Calu3 (cell line): ENCODE data around the gene MICB. TPM values are rescaled to one million over a fixed set of nuclear protein-coding genes. Genes with fewer than 3 reads are reported as not detected.

ENCODE experiments used
- BruUV-seq: library from RNA; stranded (reverse); fragments of 400-500 nt; replicated peaks from 2 replicates; lab custom pipeline; 2021; lab: Mats Ljungman, UMichigan
- CTCF ChIA-PET: fragments of 300-600 bp; sonication (Branson Sonifier 250); formaldehyde crosslinking; loops from one replicate; lab custom pipeline; 2022; ENCODE audit warnings: antibody characterized with exemption; lab: Charles Lee
- DNase-seq: peaks from one replicate; pipeline ENCODE4 v3.0.0; 2022
- H3K27ac Mint-ChIP-seq: one replicate; pipeline ENCODE4 v1.8.0; 2022; ENCODE audit warnings: mixed read lengths; ENCODE audit not compliant: unreplicated experiment
- H3K27me3 Mint-ChIP-seq: one replicate; pipeline ENCODE4 v1.8.0; 2022; ENCODE audit warnings: mixed read lengths; ENCODE audit not compliant: unreplicated experiment
- H3K36me3 Mint-ChIP-seq: one replicate; pipeline ENCODE4 v1.8.0; 2022; ENCODE audit warnings: mild to moderate bottlenecking, moderate library complexity, mixed read lengths; ENCODE audit not compliant: insufficient read depth, unreplicated experiment
- H3K4me1 Mint-ChIP-seq: one replicate; pipeline ENCODE4 v1.8.0; 2022; ENCODE audit warnings: mild to moderate bottlenecking, low read depth, mixed read lengths; ENCODE audit not compliant: unreplicated experiment
- H3K4me3 Mint-ChIP-seq: one replicate; pipeline ENCODE4 v1.8.0; 2022; ENCODE audit warnings: mild to moderate bottlenecking, low read depth, moderate library complexity, mixed read lengths; ENCODE audit not compliant: unreplicated experiment
- H3K9me3 Mint-ChIP-seq: one replicate; pipeline ENCODE4 v1.8.0; 2022; ENCODE audit warnings: low read depth, mixed read lengths; ENCODE audit not compliant: unreplicated experiment
- CTCF ChIP-seq: fragments of 200-600 bp; IDR thresholded peaks from one replicate; pipeline ENCODE4 v1.8.0; 2022; ENCODE audit warnings: antibody characterized with exemption; ENCODE audit not compliant: unreplicated experiment
- intact Hi-C: fragments of 100-400 bp; cut with micrococcal nuclease; formaldehyde crosslinking; loops from one replicate; pipeline ENCODE4 v1.10.0; 2022; ENCODE audit not compliant: unreplicated experiment
- total RNA-seq: library from RNA; stranded (reverse); gene quantifications from 2 replicates; pipeline ENCODE4 v1.2.3, GENCODE V29; 2022

Gene MICB
- total RNA-seq, 1 experiment from 2014 or later: 64.3 TPM

DNA sequence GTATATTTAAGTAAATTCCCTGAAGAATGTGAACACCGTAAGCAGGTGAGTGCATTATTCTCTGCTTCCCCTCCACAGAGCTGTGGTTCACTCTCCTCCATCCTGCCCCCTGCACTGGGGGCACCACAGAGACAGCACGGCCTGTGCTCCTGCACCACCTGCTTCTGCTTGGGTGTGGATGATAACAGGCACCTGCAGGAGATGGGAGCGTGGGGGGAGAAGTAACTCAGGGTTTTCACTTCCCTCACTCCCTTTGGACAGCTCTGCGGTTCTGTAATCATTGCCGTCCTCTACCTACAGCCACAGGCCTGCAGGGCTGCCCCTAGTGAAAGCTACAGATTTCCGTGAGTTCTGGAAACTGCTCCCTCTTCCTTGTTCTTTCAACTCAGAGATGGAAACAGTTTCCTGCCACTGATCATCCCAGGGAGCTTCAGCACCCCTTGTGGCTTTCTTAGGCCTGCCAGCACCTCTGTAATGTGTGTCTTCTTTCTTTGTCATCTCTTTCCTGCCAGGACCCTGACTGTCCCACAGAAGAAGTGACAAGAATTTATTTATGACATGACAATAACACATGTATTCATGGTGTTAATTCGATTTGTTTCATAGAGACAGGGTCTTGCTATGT is 21.3 kb upstream of the MICB start:
- Mint-ChIP-seq H3K4me3 (no peak overlapping the region), H3K27ac (no peak overlapping the region), H3K36me3 (no peaks in the 10 kb centered on the region), H3K27me3 (peaks cover 71% of the 10 kb centered on the region), H3K4me1 (peaks cover 8% of the 10 kb centered on the region), H3K9me3 (no peaks in the 10 kb centered on the region)
- DNase-seq: no peak
- BruUV-seq: no TSS peak
- intact Hi-C loops: no loop called here
- TF ChIP-seq CTCF: no peak
- CTCF ChIA-PET: no interaction called here

DNA sequence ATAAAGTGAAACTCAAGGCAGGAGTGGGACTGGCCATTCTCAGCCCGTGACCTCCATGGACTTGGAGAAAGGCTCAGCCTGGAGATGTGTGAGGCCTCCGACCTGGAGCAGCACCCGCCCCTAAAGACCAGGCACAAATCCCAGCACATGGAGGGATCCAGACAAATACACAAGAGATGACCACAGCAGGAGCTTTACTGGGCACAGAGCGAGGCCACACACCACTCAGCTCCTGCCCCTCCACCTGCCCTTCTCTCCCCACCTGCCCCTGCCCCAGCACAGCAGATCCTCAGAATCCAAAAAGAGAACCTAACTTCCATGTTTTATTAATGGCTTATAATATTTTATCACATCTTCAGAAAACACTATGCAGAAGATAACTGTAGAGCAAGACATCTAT is 20.4 kb upstream of the MICB start:
- TF ChIP-seq CTCF: no peak
- CTCF ChIA-PET: interaction anchor here (0.9 kb wide), 1 partner anchor 33 kb away, joined by 3 read pairs; no protein-coding TSS in a partner anchor
- H3K27me3 Mint-ChIP-seq: peaks cover 76% of the 10 kb centered on the region
- peaks cover 8% of the 10 kb centered on the region for H3K4me1 Mint-ChIP-seq
- H3K27ac Mint-ChIP-seq: no peak overlapping the region
- no peak overlapping the region for H3K4me3 Mint-ChIP-seq
- no peaks in the 10 kb centered on the region for H3K9me3 Mint-ChIP-seq
- no peak for DNase-seq
- no peaks in the 10 kb centered on the region for H3K36me3 Mint-ChIP-seq
- BruUV-seq: no TSS peak
- intact Hi-C loops: no loop called here

DNA sequence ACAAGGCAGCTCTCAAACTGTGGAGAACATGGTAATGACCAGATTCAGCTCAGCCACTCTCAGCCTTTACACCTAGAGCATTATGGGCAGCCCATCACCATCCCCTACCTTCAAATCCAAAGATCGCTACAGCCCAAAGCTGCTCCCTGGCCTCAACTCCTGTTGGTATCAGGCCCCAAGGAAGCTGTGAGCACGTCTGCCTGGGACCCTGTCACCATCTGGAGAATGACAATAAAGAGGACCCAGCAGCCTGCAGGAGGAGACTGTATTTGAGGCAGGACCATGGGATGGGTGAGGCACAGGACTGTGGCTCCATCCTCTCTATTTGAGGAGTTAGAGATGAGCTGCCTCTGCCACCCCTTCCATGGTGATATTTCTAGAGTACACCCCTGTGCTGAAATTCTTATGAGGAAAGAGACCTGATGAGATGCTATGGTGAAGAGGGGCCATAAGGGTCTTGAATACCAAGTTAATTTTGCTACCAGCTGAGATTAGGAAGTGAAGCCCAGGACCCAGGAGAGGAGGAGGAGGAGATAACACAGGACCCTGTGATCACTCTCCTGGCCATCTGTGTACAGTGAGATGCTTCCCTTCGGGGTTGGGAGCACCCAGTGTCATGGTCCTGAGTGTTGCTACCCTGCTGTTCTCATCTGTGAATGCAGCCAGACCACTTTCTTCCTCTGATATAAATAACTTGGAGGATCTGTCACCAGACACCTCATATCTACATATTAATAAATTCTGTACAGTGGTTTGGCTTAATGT is 19.6 kb upstream of the MICB start:
- Mint-ChIP-seq H3K27ac (no peak overlapping the region), H3K4me3 (no peak overlapping the region), H3K36me3 (no peaks in the 10 kb centered on the region), H3K4me1 (peaks cover 8% of the 10 kb centered on the region), H3K9me3 (no peaks in the 10 kb centered on the region), H3K27me3 (peaks cover 78% of the 10 kb centered on the region)
- intact Hi-C loops: no loop called here
- no peak for TF ChIP-seq CTCF
- CTCF ChIA-PET: interaction anchor here (0.9 kb wide), 1 partner anchor 34 kb away, joined by 3 read pairs; no protein-coding TSS in a partner anchor
- BruUV-seq: no TSS peak
- DNase-seq: no peak

DNA sequence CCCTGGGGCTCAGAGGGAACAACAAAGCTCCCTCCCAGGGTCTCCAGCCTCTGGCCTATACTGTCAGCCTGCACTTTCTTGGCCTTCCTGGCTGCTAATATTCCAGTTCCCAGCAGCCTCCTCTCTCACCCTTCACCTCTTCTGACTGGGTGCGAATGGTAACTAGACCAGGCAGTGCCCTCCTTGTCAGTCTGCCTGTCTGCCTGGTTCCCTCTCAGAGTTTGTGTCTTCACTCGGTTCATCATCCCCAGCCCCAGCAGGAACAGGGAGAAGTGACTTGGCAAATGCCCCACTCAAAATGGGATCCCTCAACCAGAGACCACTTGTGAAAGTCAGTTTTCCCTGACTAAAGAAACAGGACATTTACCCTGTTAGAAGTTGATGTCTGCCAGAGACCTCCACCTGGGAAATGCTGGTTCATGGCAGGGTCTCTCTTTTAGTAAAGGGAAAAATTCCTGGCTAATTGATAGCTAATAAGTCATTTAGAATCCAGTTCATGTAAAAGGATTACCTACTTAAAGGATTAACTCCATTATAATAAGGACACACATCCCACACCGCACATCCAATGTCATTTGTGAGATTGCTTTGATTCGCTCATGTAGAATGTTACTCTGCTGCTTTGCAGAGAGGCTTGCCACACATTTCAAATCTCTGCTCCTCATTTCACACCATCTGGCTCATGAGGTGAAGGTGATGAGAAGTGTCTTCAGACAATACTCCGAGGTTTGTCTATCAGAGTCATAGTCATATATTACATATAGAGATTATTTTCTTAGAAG is 18.6 kb upstream of the MICB start:
- CTCF ChIA-PET: no interaction called here
- BruUV-seq: no TSS peak
- no peak for DNase-seq
- Mint-ChIP-seq H3K4me1 (peaks cover under 1% of the 10 kb centered on the region), H3K9me3 (no peaks in the 10 kb centered on the region), H3K27me3 (peaks cover 82% of the 10 kb centered on the region), H3K27ac (no peak overlapping the region), H3K36me3 (no peaks in the 10 kb centered on the region), H3K4me3 (no peak overlapping the region)
- TF ChIP-seq CTCF: no peak
- intact Hi-C loops: no loop called here
